Mesodermal cell (in vitro differentiated cells): ENCODE measurements around the gene LILRB1.

ENCODE experiments used
- H3K27ac ChIP-seq: 2 replicates; pipeline ENCODE4 v1.7.0; 2013; ENCODE audit warnings: mild to moderate bottlenecking, low read depth, low read length, moderate library complexity; ENCODE audit not compliant: severe bottlenecking
- H3K36me3 ChIP-seq: 2 replicates; pipeline ENCODE4 v1.7.1; 2013; ENCODE audit warnings: mild to moderate bottlenecking, low read length, moderate library complexity; ENCODE audit not compliant: control insufficient read depth, insufficient read depth
- H3K4me1 ChIP-seq: one replicate; pipeline ENCODE4 v1.7.1; 2013; ENCODE audit warnings: mild to moderate bottlenecking, low read length; ENCODE audit not compliant: insufficient read depth, control insufficient read depth, poor library complexity, severe bottlenecking
- H3K4me3 ChIP-seq: 2 replicates; pipeline ENCODE4 v1.7.0; 2013; ENCODE audit warnings: low read length, control low read depth, mild to moderate bottlenecking; ENCODE audit not compliant: insufficient read depth, poor library complexity, severe bottlenecking; ENCODE audit errors: extremely low read depth
- H3K9me3 ChIP-seq: 2 replicates; pipeline ENCODE4 v1.7.1; 2013; ENCODE audit warnings: mild to moderate bottlenecking, low read length, moderate library complexity; ENCODE audit not compliant: control insufficient read depth
- WGBS, 2 experiments: methylation state at CpG; one replicate each; pipeline ENCODE4 v1.1.5; 2013; ENCODE audit warnings: missing lambda C conversion rate in 2 of 2; ENCODE audit not compliant: insufficient coverage in 2 of 2; 5-methylcytosine and 5-hydroxymethylcytosine counted together

LILRB1 gene

DNA sequence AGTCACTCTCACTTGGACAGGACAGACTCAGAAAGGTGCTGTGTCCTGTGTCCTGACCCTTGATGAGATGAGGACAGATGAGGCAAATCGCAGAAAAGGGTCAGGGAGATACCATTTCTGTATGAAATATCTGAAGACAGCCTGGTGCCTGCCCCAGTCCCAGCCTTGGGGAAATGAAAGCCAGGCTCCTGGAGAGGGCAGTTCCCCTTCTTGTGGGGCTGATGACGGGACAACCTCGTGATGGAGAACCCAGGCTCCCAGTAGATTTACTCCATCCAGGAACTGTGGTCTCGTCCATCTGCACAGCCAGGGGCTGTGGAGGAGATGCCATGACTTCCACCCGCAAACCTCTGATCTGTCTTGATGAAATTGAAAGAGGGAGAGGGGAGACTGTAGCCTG is 13.8 kb downstream of the LILRB1 start:
- Histone ChIP-seq H3K4me3 (no peak overlapping the region), H3K27ac (no peak overlapping the region), H3K9me3 (peaks cover 19% of the 10 kb centered on the region), H3K4me1 (no peaks in the 10 kb centered on the region), H3K36me3 (no peaks in the 10 kb centered on the region)
- WGBS, 2 experiments, result 47 to 57% methylated on average over 3 to 4 of the region's 5 CpGs

DNA sequence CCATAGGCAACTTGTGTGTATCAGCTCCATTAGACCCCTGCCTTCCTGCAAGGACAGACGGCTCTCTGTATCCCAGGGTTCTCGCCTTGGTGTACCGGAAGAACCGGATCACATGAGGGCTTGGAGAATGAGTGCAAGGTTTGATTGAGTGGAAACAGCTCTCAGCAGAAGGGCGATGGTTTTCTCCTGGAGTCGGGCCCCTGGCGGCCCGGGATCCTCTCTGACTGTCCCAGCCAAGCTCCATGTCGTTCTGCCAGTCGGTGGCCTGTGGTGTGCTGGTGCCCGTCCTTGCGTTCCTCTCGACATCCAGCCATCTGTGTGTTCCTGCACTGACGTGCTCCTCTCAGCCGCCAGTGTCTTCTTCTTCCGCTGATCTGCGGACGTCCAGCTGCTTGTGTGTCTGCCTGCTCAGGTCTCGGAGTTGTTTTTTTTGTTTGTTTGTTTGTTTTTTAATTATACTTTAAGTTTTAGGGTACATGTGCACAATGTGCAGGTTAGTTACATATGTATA is 16.1 kb downstream of the LILRB1 start:
- H3K27ac ChIP-seq, result no peak overlapping the region
- H3K4me1 ChIP-seq, result no peaks in the 10 kb centered on the region
- H3K4me3 ChIP-seq, result no peak overlapping the region
- 81 to 85% methylated on average over 16 to 18 of the region's 19 CpGs for WGBS, 2 experiments
- H3K9me3 ChIP-seq, result peaks cover 28% of the 10 kb centered on the region
- no peaks in the 10 kb centered on the region for H3K36me3 ChIP-seq

DNA sequence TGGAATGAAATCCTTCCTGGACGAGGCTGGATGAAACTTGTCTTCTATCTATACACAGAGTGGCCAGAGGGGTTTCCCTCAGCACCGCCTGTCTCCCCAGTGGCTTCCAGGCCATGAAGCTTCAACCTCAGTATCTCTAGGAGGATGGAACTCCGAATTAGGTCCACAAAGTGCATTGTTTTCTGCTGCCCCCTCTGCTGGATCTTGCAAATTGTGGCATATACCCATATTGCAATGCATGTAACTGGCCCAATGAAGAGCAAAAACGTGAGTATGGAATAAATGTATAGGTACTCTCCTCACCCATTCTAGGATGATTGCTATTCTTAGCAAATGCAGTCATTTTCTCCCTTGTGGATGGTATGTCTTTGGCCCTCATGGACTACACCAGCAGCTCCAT is 17.8 kb downstream of the LILRB1 start:
- H3K4me3 ChIP-seq, result no peak overlapping the region
- WGBS, 2 experiments, result 20 to 23% methylated on average over 1 to 2 of the region's 4 CpGs
- H3K4me1 ChIP-seq, result no peaks in the 10 kb centered on the region
- H3K36me3 ChIP-seq, result no peaks in the 10 kb centered on the region
- peaks cover 42% of the 10 kb centered on the region for H3K9me3 ChIP-seq
- H3K27ac ChIP-seq, result no peak overlapping the region

DNA sequence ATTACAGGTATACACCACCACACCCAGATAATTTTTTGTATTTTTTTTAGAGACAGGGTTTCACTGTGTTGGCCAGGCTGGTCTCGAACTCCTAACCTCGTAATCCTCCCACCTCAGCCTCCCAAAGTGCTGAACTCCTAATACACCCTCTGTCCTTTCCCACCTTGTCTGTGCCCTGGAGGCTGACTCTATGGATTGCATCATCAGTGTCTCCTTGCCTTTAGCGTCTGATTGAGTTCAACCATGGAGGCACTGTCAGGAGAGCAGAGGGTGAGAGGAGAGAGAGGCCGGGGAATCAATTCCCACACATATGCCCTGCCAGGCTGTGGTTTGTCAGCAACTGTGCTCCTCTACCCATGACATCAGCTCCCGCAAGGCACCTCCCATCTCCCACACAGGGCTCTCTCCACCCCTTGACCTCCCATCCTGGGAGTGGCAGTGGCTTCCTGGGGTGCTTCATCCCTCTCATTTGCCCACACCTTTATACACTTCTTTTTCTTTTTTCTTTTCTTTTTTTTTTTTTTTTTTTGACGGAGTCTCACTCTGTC is 19.9 kb downstream of the LILRB1 start:
- WGBS, 2 experiments, result 71 to 85% methylated on average over 3 to 4 of the region's 6 CpGs
- no peaks in the 10 kb centered on the region for H3K4me1 ChIP-seq
- H3K27ac ChIP-seq, result no peak overlapping the region
- no peaks in the 10 kb centered on the region for H3K36me3 ChIP-seq
- no peak overlapping the region for H3K4me3 ChIP-seq
- H3K9me3 ChIP-seq, result peaks cover 50% of the 10 kb centered on the region

DNA sequence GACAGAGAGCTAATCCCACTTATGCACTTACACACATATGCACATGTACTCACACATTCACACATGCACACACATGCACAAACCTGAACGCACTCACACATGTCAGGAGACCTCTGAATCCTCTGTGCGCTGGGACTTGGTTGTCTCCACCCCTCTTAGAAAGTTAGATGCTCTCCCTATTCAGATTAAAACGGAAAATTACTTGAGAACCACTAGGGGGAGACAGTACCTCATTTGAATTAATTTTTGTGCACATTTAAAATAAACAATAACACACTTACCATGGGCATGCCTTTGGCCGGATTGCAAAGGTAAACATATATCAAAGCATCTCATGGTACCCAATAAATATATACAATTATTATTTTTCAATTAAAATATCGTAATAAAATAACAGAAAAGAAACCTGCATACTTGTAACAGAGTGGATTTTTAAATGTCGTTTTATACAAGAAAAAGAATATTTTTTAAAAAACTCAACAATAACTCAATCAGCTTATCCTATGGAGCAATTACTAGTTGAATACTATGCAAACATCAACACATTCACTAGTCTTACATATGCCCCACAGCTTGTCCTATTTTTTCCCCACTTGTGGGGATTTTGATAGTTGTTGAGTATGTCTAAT is 23.0 kb downstream of the LILRB1 start:
- H3K9me3 ChIP-seq, result peaks cover 47% of the 10 kb centered on the region
- H3K4me3 ChIP-seq, result no peak overlapping the region
- 37 to 46% methylated on average over 3 of the region's 6 CpGs for whole genome bisulfite sequencing, 2 experiments

DNA sequence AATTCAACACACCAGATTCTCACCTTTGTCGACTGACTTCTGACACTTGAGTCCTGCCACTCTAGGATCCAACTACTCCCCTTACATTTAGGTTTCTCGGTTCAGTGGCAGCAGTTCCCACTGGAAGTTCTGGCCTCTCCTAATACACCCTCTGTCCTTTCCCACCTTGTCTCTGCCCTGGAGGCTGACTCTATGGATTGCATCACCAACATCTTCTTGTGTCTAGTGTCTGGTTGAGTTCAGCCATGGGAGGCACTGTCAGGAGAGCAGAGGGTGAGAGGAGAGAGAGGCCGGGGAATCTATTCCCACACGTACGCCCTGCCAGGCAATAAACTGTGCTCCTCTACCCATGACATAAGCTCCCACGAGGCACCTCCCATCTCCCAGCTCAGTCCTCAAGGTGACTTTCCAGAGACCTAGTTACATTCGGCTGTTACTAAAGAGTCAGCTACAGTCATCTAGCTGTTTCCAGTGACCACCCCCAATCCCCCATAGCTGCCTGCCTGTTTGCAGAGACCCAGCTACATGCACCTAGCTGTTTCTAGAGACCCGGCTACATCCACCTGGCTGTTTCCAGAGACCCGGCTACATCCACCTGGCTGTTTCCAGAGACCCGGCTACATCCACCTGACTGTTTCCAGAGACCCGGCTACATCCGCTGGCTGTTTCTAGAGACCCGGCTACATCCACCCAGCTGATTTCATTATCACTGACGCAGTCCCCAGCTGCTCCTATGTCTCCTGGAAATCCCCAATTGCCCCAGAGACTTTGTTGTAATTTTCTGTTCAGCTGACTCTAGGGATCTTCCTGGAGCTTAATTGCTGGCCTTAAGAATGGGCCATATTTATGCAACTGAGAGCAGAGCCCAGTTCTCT is 24.4 kb downstream of the LILRB1 start:
- Histone ChIP-seq H3K4me3 (no peak overlapping the region), H3K36me3 (no peaks in the 10 kb centered on the region), H3K4me1 (no peaks in the 10 kb centered on the region), H3K27ac (no peak overlapping the region), H3K9me3 (peaks cover 50% of the 10 kb centered on the region)
- 76 to 80% methylated on average over 10 to 11 of the region's 14 CpGs for WGBS, 2 experiments

More for the DNA sequence above, 23.0 kb downstream of the LILRB1 start:
- no peaks in the 10 kb centered on the region for H3K36me3 ChIP-seq
- H3K4me1 ChIP-seq, result no peaks in the 10 kb centered on the region
- H3K27ac ChIP-seq, result no peak overlapping the region

DNA sequence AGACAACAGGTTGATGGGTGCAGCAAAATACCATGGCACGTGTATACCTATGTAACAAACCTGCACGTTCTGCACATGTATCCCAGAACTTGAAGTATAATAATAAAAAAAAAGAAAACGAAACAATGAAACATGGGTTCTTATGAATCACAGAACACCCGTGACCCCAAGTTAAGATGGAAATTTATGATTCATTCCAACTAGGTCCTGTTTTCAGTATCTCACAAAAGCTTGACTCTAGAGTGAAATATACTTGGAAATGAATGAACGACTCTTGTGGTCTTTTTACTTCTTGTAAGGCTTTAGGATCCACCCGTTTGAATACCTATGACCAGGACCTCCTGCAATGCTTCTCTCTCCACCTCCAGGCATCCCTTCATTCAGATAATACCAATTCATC is 29.0 kb downstream of the LILRB1 start:
- Histone ChIP-seq H3K27ac (no peak overlapping the region), H3K4me3 (no peak overlapping the region)
- 64 to 75% methylated on average over 1 to 3 of the region's 6 CpGs for WGBS, 2 experiments

DNA sequence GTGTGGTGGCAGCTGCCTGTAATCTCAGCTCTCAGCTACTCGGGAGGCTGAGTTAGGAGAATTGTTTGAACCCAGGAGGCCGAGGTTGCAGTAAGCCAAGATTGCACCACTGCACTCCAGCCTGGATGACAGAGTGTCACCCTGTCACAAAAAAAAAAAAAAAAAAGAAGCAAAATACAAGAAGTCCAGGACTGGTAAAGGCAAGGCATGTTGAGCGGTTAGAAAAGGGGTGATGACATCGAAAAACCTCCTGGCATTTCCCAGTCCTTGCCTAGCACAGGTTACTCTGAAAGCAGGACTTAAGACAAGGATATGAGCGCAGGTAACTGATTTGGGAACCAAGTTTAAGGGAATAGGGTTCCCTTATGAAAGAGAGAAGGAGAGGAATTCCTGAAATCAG is 30.0 kb downstream of the LILRB1 start:
- H3K9me3 ChIP-seq, result peaks cover 66% of the 10 kb centered on the region
- 71 to 81% methylated on average over 2 to 4 of the region's 5 CpGs for WGBS, 2 experiments
- no peak overlapping the region for H3K4me3 ChIP-seq

More for the DNA sequence above, 29.0 kb downstream of the LILRB1 start:
- peaks cover 66% of the 10 kb centered on the region for H3K9me3 ChIP-seq
- H3K36me3 ChIP-seq, result no peaks in the 10 kb centered on the region
- H3K4me1 ChIP-seq, result no peaks in the 10 kb centered on the region

DNA sequence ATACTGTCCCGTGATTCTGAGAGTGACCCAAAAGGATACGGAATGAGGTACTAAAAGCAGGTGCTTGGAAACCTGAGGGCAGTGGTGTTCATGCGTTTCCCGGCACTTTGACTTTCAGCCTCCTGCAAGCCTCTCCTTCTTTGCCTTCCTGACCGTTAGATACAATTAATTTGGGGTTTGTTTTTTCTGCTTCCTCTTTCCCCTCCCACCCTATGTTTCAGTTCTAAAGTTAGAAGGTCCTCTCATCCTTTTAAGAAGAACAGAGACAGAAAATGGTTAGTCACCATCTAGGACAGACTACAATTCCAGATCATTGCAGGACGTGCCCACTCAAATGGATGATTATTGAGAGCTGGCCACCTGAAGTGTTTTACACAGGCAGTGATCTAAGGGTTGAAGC is 30.7 kb downstream of the LILRB1 start:
- WGBS, 2 experiments, result 58 to 73% methylated on average over 3 to 4 of the region's 6 CpGs
- Histone ChIP-seq H3K9me3 (peaks cover 71% of the 10 kb centered on the region), H3K36me3 (no peaks in the 10 kb centered on the region), H3K4me3 (no peak overlapping the region), H3K27ac (no peak overlapping the region), H3K4me1 (no peaks in the 10 kb centered on the region)

More for the DNA sequence above, 30.0 kb downstream of the LILRB1 start:
- Histone ChIP-seq H3K36me3 (no peaks in the 10 kb centered on the region), H3K4me1 (no peaks in the 10 kb centered on the region), H3K27ac (no peak overlapping the region)

DNA sequence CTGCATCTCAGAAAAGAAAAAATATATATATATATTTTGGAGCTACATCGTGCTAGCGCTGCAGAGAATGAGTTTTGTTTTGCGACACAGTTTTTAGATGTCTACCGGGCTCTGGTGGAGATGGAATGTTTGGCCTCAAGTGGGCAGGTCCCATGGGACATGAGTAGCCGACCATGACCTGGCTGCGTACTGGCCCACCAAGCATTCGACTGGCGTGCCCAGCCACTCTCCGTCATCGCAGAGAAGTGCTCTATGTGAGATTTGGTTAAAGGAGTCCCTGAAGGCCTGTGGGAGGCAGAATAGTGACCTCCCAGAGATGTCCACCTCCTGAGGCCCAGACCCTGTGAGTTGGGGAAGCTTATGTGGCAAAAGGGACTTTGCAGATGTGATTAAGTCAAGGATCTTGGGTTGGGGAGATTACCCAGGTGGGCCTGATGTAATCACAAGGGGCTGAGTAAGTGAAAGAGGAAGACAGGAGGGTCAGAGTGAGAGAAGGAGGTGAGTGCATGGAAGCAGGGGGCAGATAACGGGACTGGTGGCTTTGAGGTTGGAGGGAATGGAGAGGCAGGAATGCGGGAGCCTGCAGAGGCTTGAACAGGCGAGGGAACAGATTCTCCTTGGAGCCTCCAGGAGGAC is 31.7 kb downstream of the LILRB1 start:
- H3K9me3 ChIP-seq, result peaks cover 79% of the 10 kb centered on the region
- H3K4me1 ChIP-seq, result no peaks in the 10 kb centered on the region
- no peak overlapping the region for H3K4me3 ChIP-seq
- 81 to 85% methylated on average over 12 of the region's 13 CpGs for WGBS, 2 experiments
- no peaks in the 10 kb centered on the region for H3K36me3 ChIP-seq
- H3K27ac ChIP-seq, result no peak overlapping the region
